Measurements from ENCODE around the gene MIAT.
A peak's percentile ranks its signal among the peaks of the same experiment; 100 is the strongest.
"Not testable (repeated sequence)": the region's sequence is repeated elsewhere in the genome, so short reads cannot be mapped to it uniquely, and the experiment has no call there.

Gene MIAT

GRCh38 chr22:26691377-26691716, 34.0 kb downstream of the MIAT start:
- Mint-ChIP-seq H3K36me3 (peaks cover 52% of the 10 kb centered on the region), H3K4me1 (peaks cover 36% of the 10 kb centered on the region), H3K27ac (no peak overlapping the region), H3K9me3 (peaks cover 3% of the 10 kb centered on the region), H3K4me3 (no peak overlapping the region), H3K27me3 (no peaks in the 10 kb centered on the region)
- ATAC-seq, result no peak

GRCh38 chr22:26692215-26692614, 34.8 kb downstream of the MIAT start:
- Mint-ChIP-seq H3K4me3 (no peak overlapping the region), H3K4me1 (peaks cover 35% of the 10 kb centered on the region), H3K27ac (no peak overlapping the region), H3K36me3 (peaks cover 57% of the 10 kb centered on the region), H3K9me3 (peaks cover 3% of the 10 kb centered on the region), H3K27me3 (no peaks in the 10 kb centered on the region)
- no peak for ATAC-seq

- Mint-ChIP-seq H3K36me3 (peaks cover 70% of the 10 kb centered on the region), H3K4me1 (peaks cover 18% of the 10 kb centered on the region), H3K27me3 (no peaks in the 10 kb centered on the region)
Observed at GRCh38 chr22:26697151-26697550, 39.8 kb downstream of the MIAT start.

GRCh38 chr22:26700462-26700861, 43.1 kb downstream of the MIAT start:
- H3K4me3 Mint-ChIP-seq, result no peak overlapping the region
- H3K4me1 Mint-ChIP-seq, result peaks cover 26% of the 10 kb centered on the region
- H3K36me3 Mint-ChIP-seq, result peaks cover 57% of the 10 kb centered on the region
- no peaks in the 10 kb centered on the region for H3K27me3 Mint-ChIP-seq
- peaks cover 3% of the 10 kb centered on the region for H3K9me3 Mint-ChIP-seq
- no peak for ATAC-seq
- no peak overlapping the region for H3K27ac Mint-ChIP-seq

More at GRCh38 chr22:26697151-26697550, 39.8 kb downstream of the MIAT start:
- Mint-ChIP-seq H3K27ac (no peak overlapping the region), H3K9me3 (peaks cover 6% of the 10 kb centered on the region), H3K4me3 (no peak overlapping the region)
- no peak for ATAC-seq

- H3K27ac Mint-ChIP-seq, result no peak overlapping the region
- no peaks in the 10 kb centered on the region for H3K27me3 Mint-ChIP-seq
- H3K9me3 Mint-ChIP-seq, result peaks cover 3% of the 10 kb centered on the region
- H3K36me3 Mint-ChIP-seq, result peaks cover 57% of the 10 kb centered on the region
- no peak for ATAC-seq
- H3K4me3 Mint-ChIP-seq, result no peak overlapping the region
- H3K4me1 Mint-ChIP-seq, result peaks cover 30% of the 10 kb centered on the region
Observed at GRCh38 chr22:26700886-26701285, 43.5 kb downstream of the MIAT start.

- H3K36me3 Mint-ChIP-seq, result peaks cover 55% of the 10 kb centered on the region
- ATAC-seq, result no peak
- H3K4me1 Mint-ChIP-seq, result peaks cover 32% of the 10 kb centered on the region
Observed at GRCh38 chr22:26701323-26701722, 43.9 kb downstream of the MIAT start.

GRCh38 chr22:26702906-26703830, 45.8 kb downstream of the MIAT start:
- Mint-ChIP-seq H3K4me1 (peaks cover 21% of the 10 kb centered on the region), H3K4me3 (no peak overlapping the region), H3K9me3 (peaks cover 2% of the 10 kb centered on the region)

More at GRCh38 chr22:26701323-26701722, 43.9 kb downstream of the MIAT start:
- no peak overlapping the region for H3K4me3 Mint-ChIP-seq
- no peak overlapping the region for H3K27ac Mint-ChIP-seq
- peaks cover 3% of the 10 kb centered on the region for H3K9me3 Mint-ChIP-seq
- no peaks in the 10 kb centered on the region for H3K27me3 Mint-ChIP-seq

GRCh38 chr22:26705379-26705778, 48.0 kb downstream of the MIAT start:
- not testable (repeated sequence) for H3K27ac Mint-ChIP-seq, ATAC-seq, H3K4me3 Mint-ChIP-seq, H3K9me3 Mint-ChIP-seq, H3K27me3 Mint-ChIP-seq
- Mint-ChIP-seq H3K36me3 (peaks cover 40% of the 10 kb centered on the region), H3K4me1 (peaks cover 18% of the 10 kb centered on the region)

More at GRCh38 chr22:26702906-26703830, 45.8 kb downstream of the MIAT start:
- peaks cover 55% of the 10 kb centered on the region for H3K36me3 Mint-ChIP-seq
- H3K27me3 Mint-ChIP-seq, result no peaks in the 10 kb centered on the region
- H3K27ac Mint-ChIP-seq, result no peak overlapping the region
- no peak for ATAC-seq

GRCh38 chr22:26707090-26707489, 49.7 kb downstream of the MIAT start:
- Mint-ChIP-seq H3K4me3 (no peak overlapping the region), H3K4me1 (peaks cover 35% of the 10 kb centered on the region), H3K36me3 (peaks cover 52% of the 10 kb centered on the region), H3K27ac (no peak overlapping the region), H3K27me3 (no peaks in the 10 kb centered on the region), H3K9me3 (no peaks in the 10 kb centered on the region)
- no peak for ATAC-seq

GRCh38 chr22:26707581-26707980, 50.2 kb downstream of the MIAT start:
- Mint-ChIP-seq H3K9me3 (no peaks in the 10 kb centered on the region), H3K4me1 (peaks cover 35% of the 10 kb centered on the region), H3K27me3 (no peaks in the 10 kb centered on the region), H3K27ac (no peak overlapping the region), H3K4me3 (no peak overlapping the region), H3K36me3 (peaks cover 50% of the 10 kb centered on the region)
- ATAC-seq, result no peak

GRCh38 chr22:26708256-26709009, 51.0 kb downstream of the MIAT start:
- Mint-ChIP-seq H3K36me3 (peaks cover 47% of the 10 kb centered on the region), H3K27ac (no peak overlapping the region), H3K4me1 (peaks cover 38% of the 10 kb centered on the region), H3K4me3 (no peak overlapping the region), H3K27me3 (no peaks in the 10 kb centered on the region), H3K9me3 (no peaks in the 10 kb centered on the region)
- ATAC-seq, result no peak

- H3K4me1 Mint-ChIP-seq, result peaks cover 37% of the 10 kb centered on the region
Observed at GRCh38 chr22:26709617-26710390, 52.4 kb downstream of the MIAT start.

GRCh38 chr22:26711205-26711963, 54.0 kb downstream of the MIAT start:
- no peaks in the 10 kb centered on the region for H3K27me3 Mint-ChIP-seq
- peaks cover 31% of the 10 kb centered on the region for H3K4me1 Mint-ChIP-seq
- no peak for ATAC-seq

More at GRCh38 chr22:26709617-26710390, 52.4 kb downstream of the MIAT start:
- no peak overlapping the region for H3K4me3 Mint-ChIP-seq
- H3K9me3 Mint-ChIP-seq, result no peaks in the 10 kb centered on the region
- no peak for ATAC-seq
- H3K27me3 Mint-ChIP-seq, result no peaks in the 10 kb centered on the region
- H3K27ac Mint-ChIP-seq, result peak overlapping the region; percentile 21
- peaks cover 53% of the 10 kb centered on the region for H3K36me3 Mint-ChIP-seq

GRCh38 chr22:26712158-26712557, 54.8 kb downstream of the MIAT start:
- Mint-ChIP-seq H3K4me1 (peaks cover 31% of the 10 kb centered on the region), H3K27ac (no peak overlapping the region), H3K27me3 (no peaks in the 10 kb centered on the region), H3K36me3 (peaks cover 61% of the 10 kb centered on the region), H3K9me3 (no peaks in the 10 kb centered on the region), H3K4me3 (no peak overlapping the region)
- no peak for ATAC-seq

More at GRCh38 chr22:26711205-26711963, 54.0 kb downstream of the MIAT start:
- peak overlapping the region; percentile 21 for H3K27ac Mint-ChIP-seq
- H3K9me3 Mint-ChIP-seq, result no peaks in the 10 kb centered on the region
- no peak overlapping the region for H3K4me3 Mint-ChIP-seq
- H3K36me3 Mint-ChIP-seq, result peaks cover 58% of the 10 kb centered on the region
